Thoracic aorta (tissue), 2 donors: ENCODE measurements around the gene EXOSC5. TPM values are rescaled to one million over a fixed set of nuclear protein-coding genes. Genes with fewer than 3 reads are reported as not detected.

Experiments
- ATAC-seq: fragments of 150-250 bp; one replicate; pipeline ENCODE4 v1.8.0; 2017; ENCODE audit warnings: low read depth; ENCODE audit not compliant: insufficient number of reproducible peaks, low FRiP score
- DNase-seq: peaks from one replicate; pipeline ENCODE4 v3.0.0-alpha.2; 2020; ENCODE audit warnings: low spot score
- H3K27ac ChIP-seq, 2 donors: fragments of 200-600 bp; sonication (generic); 1 replicate in 1 of 2; 2 replicates in 1 of 2; pipeline ENCODE4 v1.5.1; 2016; ENCODE audit warnings: mild to moderate bottlenecking in 2 of 2, moderate library complexity in 2 of 2
- H3K27me3 ChIP-seq: fragments of 200-600 bp; sonication (generic); replicated peaks from 2 replicates; pipeline ENCODE4 v1.6.0; 2016; ENCODE audit warnings: mild to moderate bottlenecking; ENCODE audit not compliant: insufficient read depth
- H3K36me3 ChIP-seq: fragments of 200-600 bp; sonication (generic); one replicate; pipeline ENCODE4 v1.5.1; 2016
- H3K4me1 ChIP-seq, 2 donors: fragments of 200-600 bp; sonication (generic); 1 replicate in 1 of 2; 2 replicates in 1 of 2; pipeline versions ENCODE4 v1.5.1 to v1.6.0; 2016; ENCODE audit warnings: low read depth in 2 of 2, mild to moderate bottlenecking in 1 of 2; ENCODE audit not compliant: control insufficient read depth in 1 of 2
- H3K4me3 ChIP-seq: fragments of 200-600 bp; sonication (generic); 2 replicates; pipeline ENCODE4 v1.5.1; 2016; ENCODE audit warnings: mild to moderate bottlenecking
- H3K9me3 ChIP-seq: fragments of 200-600 bp; sonication (generic); 2 replicates; pipeline ENCODE4 v1.5.1; 2016
- total RNA-seq, 2 donors: library from RNA; depleted of rRNA; stranded (reverse); fragments of >200 nt; gene quantifications; one replicate each; pipeline versions ENCODE4 v1.1.0 to v1.2.3, GENCODE V29; 2016
- TF ChIP-seq, protein P1 (sequence below): fragments of 200-600 bp; sonication (generic); IDR thresholded peaks from one replicate; pipeline ENCODE4 v1.5.1; 2019; ENCODE audit warnings: antibody characterized with exemption

Gene EXOSC5
- total RNA-seq, 2 donors from 2014 or later = 7.1 to 16.9 TPM

DNA sequence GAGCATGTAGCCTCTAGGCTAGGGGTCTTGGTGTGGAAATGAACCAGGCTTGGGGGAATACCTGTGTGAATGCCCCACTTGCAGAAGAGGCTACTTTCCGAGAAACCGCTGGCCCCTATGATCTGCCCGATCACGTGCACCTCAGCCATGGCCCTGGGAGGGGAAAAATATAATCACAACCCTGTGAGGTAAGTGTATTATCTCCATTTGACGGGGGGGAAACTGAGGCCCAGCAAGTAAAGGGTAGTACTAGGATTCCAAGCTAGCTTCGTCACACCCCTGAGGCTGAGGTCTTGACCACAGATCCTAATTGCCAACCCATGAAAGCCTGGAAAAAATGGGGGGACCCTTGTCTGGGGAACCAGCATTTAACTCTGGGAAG is 33.8 kb downstream of the EXOSC5 start:
- DNase-seq (no peak), ATAC-seq (no peak)
- peak overlapping the region; percentile 93 for H3K4me3 ChIP-seq
- TF ChIP-seq, protein P1, sequence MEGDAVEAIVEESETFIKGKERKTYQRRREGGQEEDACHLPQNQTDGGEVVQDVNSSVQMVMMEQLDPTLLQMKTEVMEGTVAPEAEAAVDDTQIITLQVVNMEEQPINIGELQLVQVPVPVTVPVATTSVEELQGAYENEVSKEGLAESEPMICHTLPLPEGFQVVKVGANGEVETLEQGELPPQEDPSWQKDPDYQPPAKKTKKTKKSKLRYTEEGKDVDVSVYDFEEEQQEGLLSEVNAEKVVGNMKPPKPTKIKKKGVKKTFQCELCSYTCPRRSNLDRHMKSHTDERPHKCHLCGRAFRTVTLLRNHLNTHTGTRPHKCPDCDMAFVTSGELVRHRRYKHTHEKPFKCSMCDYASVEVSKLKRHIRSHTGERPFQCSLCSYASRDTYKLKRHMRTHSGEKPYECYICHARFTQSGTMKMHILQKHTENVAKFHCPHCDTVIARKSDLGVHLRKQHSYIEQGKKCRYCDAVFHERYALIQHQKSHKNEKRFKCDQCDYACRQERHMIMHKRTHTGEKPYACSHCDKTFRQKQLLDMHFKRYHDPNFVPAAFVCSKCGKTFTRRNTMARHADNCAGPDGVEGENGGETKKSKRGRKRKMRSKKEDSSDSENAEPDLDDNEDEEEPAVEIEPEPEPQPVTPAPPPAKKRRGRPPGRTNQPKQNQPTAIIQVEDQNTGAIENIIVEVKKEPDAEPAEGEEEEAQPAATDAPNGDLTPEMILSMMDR = no peak
- no peaks in the 10 kb centered on the region for H3K9me3 ChIP-seq
- H3K27me3 ChIP-seq = no peaks in the 10 kb centered on the region
- no peaks in the 10 kb centered on the region for H3K36me3 ChIP-seq
- peaks cover 11 to 20% of the 10 kb centered on the region in 2 donors for H3K4me1 ChIP-seq
- H3K27ac ChIP-seq = peak overlapping the region; percentile 96 to 97

DNA sequence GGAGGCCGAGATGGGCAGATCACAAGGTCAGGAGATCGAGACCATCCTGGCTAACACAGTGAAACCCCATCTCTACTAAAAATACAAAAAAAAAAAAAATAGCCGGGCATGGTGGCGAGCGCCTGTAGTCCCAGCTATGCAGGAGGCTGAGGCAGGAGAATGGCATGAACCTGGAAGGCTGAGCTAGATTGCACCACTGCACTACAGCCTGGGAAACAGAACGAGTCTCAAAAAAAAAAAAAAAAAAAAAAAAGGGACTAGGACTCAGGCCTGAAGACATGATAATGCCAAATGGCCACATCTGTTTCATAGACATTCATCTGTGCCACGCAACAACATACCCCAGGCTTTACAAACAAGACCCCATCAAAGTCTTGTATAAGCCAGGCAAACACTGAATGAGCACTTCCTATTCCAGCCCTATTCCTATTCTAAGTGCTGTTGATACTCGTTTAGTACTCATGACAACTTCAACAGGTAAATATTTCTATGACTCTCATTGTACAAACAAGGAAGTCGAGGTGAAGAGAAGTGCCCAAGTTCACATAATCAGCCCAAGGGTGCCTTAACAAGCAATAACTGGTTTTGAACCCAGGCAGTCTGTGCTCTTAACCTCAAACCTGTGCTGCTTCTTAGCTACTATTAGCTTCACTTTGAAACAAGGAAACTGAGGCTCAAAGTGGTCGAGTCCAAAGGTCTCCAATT is 34.9 kb downstream of the EXOSC5 start:
- Histone ChIP-seq H3K27ac (no peak overlapping the region), H3K36me3 (no peaks in the 10 kb centered on the region), H3K4me1 (peaks cover 3 to 10% of the 10 kb centered on the region in 2 donors), H3K9me3 (no peaks in the 10 kb centered on the region), H3K27me3 (no peaks in the 10 kb centered on the region), H3K4me3 (no peak overlapping the region)
- DNase-seq = no peak
- no peak for ATAC-seq
- TF ChIP-seq, protein P1 = no peak

DNA sequence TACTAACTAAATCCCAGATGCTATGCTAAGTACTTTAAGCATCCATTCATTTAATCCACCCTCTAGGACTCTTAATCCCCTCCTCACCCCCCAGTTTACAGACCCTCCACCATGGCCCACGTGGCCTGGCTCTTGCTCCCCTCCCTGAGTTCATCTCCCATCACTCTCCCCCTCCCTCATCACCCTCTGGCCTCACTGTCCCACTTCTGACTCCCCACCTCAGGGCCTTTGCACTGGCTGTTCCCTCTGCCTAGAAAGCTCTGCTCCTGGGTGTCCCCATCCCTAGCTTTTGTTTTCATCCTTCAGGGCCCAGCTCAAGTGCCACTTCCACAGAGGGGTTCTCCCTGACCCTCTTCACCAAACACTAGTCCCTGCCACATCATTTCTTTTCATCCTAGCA is 37.4 kb downstream of the EXOSC5 start:
- Histone ChIP-seq H3K27ac (no peak overlapping the region), H3K36me3 (no peaks in the 10 kb centered on the region), H3K4me3 (no peak overlapping the region), H3K4me1 (peaks cover 3 to 10% of the 10 kb centered on the region in 2 donors), H3K27me3 (no peaks in the 10 kb centered on the region), H3K9me3 (no peaks in the 10 kb centered on the region)
- DNase-seq (no peak), ATAC-seq (no peak)
- TF ChIP-seq, protein P1 = no peak

DNA sequence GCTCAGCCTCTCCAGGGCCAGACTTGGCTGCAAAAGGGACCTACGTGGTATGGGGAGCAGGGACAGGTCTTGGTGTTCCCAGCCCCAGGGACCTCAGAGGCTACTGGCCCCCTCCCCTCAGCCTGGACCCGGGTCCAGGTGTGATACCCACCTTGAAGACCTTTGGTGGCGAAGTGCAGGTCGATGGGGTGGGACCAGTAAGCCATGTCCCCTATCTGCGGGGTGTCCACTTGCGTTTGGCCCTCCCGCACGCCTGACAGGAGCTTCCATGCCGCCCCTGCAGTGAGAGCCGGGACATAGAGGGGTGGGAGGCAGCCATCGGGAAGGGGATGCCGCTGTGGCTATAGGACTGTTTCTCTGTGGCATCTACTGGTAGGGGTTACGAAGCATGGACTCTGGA is 39.4 kb downstream of the EXOSC5 start:
- DNase-seq = no peak
- TF ChIP-seq, protein P1 = no peak
- no peak for ATAC-seq
- no peak overlapping the region for H3K27ac ChIP-seq
- H3K36me3 ChIP-seq = no peaks in the 10 kb centered on the region
- no peaks in the 10 kb centered on the region for H3K27me3 ChIP-seq
- H3K4me3 ChIP-seq = no peak overlapping the region
- H3K4me1 ChIP-seq = peaks cover 0 to 3% of the 10 kb centered on the region in 2 donors
- no peaks in the 10 kb centered on the region for H3K9me3 ChIP-seq

DNA sequence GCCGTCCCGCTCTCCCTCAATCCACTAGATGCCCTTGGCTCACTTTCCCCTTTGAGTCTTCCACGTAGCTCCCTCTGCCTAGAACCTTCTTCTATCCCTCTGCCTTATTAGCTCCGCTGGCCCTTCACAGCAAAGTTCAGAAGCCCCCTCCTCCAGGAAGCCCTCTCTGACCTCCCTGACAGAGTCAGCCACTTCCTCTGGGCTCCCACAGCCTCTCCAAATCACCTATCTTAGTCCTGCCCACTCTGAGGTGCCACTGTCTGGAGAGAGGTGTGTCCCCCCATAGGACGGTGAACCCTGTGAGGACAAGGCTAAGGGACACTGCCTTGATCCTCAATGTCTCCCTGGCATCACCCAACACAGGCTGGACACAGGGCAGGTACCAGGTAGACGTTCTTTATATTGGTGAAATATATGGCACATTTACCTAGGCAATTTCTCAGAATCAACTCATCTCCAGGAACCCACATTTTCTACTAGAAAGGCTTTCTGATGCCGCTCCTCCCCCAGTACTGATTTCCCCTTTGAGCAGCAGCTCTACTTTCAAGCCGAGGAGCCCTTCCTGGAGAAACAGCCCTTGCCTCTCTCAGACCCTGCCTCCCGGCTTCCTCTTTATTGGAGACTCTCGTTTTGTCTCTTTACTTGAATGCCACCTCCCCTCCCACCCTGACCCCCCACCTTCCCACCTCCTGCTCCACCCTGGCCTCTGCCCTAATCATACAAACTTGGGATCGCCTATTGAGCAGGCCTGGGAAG is 40.0 kb downstream of the EXOSC5 start:
- Histone ChIP-seq H3K27ac (no peak overlapping the region), H3K4me3 (no peak overlapping the region), H3K9me3 (no peaks in the 10 kb centered on the region), H3K4me1 (no peaks in the 10 kb centered on the region), H3K27me3 (no peaks in the 10 kb centered on the region), H3K36me3 (no peaks in the 10 kb centered on the region)
- ATAC-seq = no peak
- no peak for DNase-seq
- TF ChIP-seq, protein P1 = no peak
